Raji (cell line): ENCODE measurements around the gene ATP6V1B1.

Source experiments
- POLR2A ChIP-seq: IDR thresholded peaks from 2 replicates; pipeline ENCODE4 v1.6.1; 2011; ENCODE audit warnings: low read depth, low read length, control low read depth; ENCODE audit not compliant: insufficient read depth

The ATP6V1B1 gene

DNA sequence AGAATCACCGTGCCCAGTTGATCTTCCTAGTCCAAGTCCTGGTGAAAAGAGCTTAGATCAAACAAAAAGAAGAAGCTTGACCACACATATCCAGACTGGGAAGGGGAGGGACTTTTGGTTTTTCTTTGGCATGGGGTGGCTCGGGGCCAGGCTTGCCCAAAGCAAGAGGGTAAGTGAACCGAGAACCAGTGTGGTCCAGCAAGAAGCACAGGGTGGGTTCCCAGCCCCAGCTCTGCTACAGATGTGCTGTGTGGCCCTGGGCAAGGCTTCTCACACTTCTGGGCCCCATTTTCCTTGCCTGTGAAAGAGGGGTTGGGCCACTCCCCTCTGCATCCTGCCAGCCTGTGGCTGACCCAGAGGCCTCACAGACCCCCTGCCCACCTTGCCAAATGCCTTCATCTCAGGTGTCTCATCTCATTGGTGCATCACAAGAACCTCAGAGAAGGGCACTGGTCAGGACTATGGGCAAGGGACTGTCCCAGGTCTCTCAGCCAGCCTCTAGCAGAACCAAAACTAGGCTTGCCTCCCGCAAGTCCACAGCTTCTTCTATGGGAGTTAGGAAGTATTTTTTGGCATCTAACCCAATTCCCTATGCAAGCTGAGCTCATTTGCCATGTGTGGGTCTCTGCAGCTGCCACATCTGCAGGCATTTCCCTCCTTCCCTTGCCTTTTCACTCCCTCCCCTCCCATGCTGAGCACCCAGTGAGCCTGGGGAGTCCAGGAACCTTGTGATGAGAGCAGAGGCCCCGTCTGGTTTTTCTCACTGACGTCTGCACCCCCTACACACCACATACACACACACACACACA is 6.9 kb downstream of the ATP6V1B1 start:
- no peak for TF ChIP-seq POLR2A

DNA sequence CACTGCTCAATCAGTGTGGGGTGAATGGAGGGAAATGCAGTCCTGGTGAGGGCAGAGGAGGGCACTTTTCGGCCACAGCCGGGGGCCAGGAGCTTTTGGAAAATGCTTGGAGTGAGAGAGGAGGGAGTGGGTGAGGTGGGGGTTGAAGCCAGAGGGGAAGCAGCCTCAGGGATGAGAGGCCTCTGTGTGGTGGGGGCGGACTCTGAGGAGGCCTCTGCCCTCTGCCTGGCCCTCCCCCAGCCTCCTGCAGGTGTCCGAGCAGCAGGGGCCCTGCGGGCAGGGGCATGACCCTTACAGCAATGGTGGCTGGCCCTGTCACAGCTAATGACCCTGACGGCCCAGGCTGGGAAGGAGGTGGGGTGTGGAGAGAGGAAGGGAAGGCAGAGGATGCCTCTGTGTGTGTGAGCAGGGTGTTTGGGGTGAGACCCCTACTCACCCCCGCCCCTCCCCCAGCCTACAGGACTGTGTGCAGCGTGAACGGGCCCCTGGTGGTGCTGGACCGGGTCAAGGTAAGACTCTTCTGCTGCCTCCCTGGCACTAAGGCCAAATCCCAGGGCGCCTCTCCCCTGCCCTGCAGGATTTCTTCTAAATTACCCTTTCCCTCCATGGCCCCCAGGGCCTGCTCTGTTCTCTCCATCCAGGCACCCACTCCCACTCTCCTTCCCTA is 7.6 kb downstream of the ATP6V1B1 start:
- no peak for TF ChIP-seq POLR2A

DNA sequence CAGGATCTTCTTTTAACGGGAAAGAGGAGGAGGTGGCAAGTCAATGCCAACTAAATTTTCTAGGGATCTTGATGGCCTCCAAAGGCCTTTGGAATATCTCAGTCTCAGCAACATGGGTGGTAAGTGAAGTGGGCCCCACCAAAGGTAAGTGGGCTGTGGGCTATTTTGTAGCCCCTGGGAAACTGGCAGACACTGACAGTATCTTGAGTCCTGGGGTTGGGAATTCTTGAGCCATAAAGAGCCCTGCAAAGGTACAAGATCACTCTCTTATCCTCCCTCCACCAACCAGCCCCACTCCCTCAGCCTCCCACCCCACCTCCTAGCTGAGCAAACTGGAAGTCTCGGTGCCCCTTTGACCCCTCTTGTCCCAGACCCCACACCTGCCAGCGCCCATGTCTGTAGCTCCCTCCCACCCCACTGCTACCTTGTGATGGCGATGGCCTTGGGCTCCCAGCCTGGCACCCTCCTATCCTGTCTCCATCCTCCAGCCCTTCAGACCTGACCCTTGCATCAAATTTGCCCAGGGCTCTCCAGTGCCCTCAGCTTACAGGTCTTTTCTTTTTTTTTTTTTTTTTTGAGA is 8.5 kb downstream of the ATP6V1B1 start:
- TF ChIP-seq POLR2A = no peak

DNA sequence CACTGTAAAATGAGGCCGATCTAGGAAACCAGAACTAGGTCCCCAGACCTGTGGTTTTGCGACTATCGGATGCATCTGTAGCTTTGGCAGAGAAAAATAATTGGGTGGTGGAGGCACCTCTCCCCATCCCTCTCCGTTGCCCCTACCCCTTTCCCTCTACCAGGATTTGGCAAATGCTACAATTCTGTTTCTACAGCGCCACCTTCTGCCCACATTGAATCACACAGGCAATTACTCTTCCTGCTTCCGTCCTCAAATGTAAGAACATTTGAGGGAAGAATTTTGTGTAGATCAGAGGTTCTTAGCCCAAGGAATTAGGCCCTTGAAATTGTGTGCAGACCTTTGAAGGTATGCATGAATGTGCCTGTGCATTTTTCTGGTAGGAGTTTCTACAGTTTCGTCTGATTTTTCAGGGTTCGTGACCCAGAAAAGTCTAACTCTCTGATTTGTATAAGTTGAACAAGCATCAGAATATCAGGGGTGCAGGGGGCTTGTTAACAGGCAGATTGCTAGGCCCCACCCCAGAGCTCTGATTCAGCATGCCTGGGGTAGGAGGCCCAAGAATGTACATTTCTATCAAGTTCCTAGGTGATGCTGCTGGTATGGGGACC is 11.2 kb downstream of the ATP6V1B1 start:
- no peak for TF ChIP-seq POLR2A

DNA sequence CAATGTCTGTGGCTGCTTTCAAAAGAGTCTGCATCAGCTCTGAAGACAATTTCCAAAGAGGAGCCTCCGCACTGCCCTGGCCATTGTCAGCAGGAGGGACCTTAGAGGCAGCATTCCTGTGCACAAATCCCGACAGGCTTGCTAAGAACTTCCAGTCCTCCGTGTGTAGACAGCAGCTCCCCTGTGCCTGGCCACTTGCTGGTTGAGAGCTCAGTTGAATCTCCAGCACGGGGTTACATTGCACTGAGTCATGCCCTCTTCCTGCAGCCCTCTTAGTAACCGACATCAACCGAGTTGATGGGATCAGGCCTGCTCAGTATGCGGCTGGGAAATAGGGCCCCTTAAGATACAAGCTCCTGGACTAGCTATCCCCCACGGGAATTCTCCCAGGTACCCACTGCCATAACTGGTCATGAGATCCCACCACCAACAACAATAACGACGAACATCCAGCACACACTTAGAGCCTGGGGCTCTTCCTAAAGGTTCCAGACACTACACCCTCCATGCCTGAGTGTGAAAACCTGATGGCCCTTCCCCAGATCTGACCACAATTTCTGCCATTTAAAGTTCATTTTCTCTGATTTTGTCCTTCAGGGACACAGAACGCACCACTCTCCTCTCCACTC is 12.0 kb downstream of the ATP6V1B1 start:
- TF ChIP-seq POLR2A = no peak

DNA sequence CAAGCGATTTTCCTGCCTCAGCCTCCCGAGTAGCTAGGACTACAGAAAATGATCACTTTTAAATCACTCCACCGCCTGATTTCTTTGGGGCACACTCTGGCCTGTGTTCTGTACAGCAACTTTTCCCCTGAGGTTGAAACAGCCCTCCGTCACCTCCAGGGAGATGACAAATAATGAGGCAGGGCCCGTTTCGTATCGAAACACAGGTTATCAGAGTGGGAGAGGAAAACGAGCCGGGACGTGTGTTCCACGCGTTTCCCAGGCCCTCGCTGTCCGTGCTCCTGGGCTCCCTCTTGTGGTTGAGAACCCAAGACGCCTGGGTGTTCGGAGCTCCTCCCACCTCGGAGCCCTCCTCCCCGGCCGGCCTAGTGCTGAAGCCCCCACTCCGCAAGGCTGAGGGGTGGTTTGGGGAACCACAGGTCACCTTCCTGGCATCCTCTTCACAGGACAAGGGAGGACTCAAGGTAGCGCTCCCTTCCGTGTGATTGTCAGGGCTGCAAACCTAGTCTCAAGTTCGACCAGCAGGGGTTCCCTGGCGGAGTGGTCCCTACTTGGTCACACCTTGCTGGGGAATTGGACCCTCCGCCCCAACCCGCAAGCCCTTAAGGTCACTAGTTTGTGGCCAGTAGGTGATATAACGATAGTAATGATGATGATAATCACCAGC is 12.8 kb downstream of the ATP6V1B1 start:
- TF ChIP-seq POLR2A = peak; percentile 66

DNA sequence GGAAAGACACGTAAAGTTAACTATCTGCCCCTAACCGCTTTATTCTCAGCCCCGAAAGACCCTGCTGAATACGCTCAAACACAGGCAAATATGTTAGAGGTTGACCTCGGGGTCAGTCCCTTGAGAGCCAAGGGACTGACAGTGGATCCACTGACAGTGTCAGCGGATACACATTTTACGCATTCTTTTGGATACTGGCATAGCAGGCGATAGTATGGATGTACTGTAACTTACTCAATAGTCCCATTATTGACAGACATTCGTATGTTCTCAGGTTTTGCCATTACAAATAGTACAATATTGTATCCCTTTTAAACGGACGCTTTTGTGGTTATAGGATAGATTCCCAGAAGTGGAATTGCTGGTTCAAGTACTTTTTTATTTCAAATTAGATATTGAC is 13.4 kb downstream of the ATP6V1B1 start:
- TF ChIP-seq POLR2A = no peak

DNA sequence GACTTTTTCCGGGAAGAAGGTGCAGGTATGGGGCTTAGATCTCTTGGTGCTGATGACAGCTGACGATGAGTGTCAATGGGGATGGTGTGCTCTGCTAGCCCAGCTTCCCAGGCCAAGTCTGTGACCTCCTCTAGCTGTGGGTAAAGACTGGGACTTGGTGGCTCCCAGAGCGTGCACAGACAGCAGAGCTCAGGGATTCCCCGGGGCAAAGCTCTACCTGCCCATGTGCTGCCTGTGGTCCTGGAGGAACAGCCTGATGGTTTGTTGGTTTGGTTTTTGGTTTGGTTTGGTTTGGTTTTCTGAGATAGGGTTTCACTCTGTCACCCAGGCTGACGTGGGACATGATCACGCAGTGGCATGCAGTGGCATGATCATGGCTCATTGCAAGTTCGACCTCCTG is 19.2 kb downstream of the ATP6V1B1 start:
- TF ChIP-seq POLR2A = no peak

DNA sequence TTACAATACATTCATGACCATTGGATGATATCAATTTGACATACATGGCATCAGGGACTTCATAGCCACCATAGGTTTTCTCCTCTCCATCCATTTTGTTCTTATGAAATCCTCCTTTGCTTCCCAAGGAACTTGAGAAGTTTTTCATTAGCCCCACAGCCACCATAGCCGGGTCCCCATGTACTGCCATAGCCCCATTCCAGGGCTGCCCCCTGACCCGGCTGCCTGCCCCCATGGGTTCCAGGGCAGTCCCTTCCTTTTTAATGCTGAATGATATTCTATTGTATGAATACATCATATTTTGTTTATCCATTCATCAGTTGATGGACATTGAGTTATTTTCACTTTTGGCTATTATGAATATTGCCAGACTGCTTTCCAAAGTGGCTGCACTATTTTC is 20.4 kb downstream of the ATP6V1B1 start:
- no peak for TF ChIP-seq POLR2A

DNA sequence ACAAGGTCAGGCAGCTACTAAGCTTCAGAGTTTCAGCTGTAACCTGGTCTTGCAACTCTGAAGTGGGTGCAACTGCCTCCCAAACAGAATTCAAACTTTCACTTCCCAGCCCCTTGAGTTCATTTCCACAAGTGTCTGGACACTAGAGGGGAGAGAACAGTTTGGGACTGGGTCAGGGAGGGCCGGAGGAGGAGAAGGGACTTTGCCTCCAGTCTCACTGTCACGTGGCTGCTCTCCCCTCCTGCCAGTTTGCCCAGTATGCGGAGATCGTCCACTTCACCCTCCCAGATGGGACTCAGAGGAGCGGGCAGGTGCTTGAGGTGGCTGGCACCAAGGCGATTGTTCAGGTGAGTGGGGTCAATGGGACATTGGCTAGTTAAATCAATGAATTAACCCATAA is 22.1 kb downstream of the ATP6V1B1 start:
- TF ChIP-seq POLR2A = no peak

DNA sequence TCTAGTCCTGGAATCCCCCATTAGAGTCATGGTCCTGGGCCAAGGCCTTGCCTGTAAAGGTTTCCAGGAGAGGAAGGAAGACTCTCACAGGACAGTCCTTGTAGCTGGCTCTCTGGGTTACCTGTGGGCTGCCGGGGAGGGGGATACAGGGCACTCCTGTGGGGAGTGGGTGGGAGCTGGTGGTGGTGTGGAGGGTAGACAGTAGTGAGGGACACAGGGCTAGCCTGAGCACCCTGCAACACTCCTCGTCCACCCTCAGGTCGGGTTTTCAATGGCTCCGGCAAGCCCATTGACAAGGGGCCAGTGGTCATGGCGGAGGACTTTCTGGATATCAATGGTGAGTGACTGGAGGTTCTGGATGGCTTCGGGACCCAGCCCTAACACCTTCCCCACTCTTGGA is 23.1 kb downstream of the ATP6V1B1 start:
- no peak for TF ChIP-seq POLR2A

DNA sequence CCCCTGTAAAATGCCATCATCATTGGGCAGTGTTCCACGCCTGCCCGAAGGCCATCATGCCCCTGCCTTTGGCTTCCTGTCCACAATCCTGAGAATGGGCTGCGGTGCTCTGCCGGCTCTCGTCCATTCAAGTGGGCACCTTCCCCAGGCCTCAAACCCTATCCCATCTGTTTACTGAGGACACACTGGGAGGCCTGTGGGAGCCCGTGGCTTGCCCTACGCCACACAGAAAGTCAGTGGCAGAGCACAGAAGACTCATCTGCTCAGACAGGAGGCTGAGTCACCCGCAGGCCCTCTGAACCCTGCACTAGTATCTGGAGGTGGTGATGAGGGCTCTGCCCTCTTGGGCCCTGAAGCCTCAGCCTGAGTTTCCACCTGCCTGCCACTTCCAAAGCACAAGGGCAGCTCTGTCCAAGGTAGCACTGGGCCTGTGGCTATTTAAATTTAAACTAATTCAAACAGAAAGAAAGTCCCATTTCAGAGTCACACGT is 23.6 kb downstream of the ATP6V1B1 start:
- no peak for TF ChIP-seq POLR2A

DNA sequence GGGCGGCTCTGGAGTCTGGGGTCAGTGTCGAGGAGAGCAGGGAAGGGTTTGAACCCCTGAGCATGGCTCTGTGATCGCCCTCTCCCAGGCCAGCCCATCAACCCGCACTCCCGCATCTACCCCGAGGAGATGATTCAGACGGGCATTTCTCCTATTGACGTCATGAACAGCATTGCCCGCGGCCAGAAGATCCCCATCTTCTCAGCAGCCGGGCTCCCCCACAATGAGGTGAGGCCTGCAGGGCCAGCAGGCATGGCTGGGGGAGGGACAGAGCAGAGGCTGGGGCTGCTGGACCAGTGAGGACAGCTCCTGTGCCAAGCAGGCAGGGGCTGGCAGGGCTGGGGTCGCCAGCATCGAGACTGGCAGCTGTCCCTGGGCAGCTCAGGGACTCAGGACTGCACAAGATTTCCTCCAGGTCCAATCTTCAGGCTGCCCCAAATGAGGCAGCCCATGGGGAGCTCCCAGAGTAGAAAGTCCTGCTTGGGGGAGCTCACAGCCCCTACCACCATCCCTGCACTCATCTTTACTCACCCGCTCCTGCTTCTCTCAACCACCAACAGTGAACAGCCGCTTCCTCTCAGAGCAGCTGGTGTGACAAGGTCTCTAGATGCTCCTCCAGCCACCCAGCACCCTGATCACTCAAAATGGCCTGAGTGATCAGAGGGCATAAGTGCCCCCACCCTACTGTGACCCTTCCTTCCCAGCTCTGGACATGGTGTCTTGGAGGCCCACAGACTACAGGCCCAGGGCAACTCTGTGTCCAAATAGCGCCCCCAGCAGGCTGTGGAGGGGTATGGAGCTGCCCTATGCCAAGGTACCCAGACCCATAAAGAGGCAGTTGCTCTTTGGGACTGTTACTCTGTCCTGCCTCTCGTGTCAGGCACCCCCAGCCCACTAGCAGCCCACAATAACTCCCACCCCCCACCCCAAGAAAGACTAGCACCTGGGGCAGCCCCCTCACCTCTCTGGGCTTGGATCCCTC is 24.4 kb downstream of the ATP6V1B1 start:
- TF ChIP-seq POLR2A = no peak
